Vagina (tissue), 2 donors: Measurements from ENCODE around the gene GRIK3.

Experiments
- POLR2A ChIP-seq, 2 donors: fragments of 450-650 bp; IDR thresholded peaks; one replicate each; pipeline ENCODE4 v1.6.1; 2017; ENCODE audit warnings: antibody characterized with exemption in 2 of 2, mild to moderate bottlenecking in 2 of 2, moderate library complexity in 2 of 2
- POLR2AphosphoS5 ChIP-seq, 2 donors: sonication (generic); formaldehyde crosslinking; IDR thresholded peaks; one replicate each; pipeline ENCODE4 v1.9.0; 2017; ENCODE audit warnings: antibody characterized with exemption in 2 of 2, mild to moderate bottlenecking in 2 of 2, low read depth in 1 of 2; ENCODE audit not compliant: insufficient read depth in 1 of 2
- TF ChIP-seq, protein P1 (sequence below), 3 experiments: fragments of 450-650 bp in 2 of 3; fragments of 200-600 bp in 1 of 3; sonication (generic) in 1 of 3; IDR thresholded peaks; one replicate each; pipeline ENCODE4 v1.5.1; 2017 to 2019; ENCODE audit warnings: antibody characterized with exemption in 3 of 3, mild to moderate bottlenecking in 2 of 3, moderate library complexity in 2 of 3

DNA sequence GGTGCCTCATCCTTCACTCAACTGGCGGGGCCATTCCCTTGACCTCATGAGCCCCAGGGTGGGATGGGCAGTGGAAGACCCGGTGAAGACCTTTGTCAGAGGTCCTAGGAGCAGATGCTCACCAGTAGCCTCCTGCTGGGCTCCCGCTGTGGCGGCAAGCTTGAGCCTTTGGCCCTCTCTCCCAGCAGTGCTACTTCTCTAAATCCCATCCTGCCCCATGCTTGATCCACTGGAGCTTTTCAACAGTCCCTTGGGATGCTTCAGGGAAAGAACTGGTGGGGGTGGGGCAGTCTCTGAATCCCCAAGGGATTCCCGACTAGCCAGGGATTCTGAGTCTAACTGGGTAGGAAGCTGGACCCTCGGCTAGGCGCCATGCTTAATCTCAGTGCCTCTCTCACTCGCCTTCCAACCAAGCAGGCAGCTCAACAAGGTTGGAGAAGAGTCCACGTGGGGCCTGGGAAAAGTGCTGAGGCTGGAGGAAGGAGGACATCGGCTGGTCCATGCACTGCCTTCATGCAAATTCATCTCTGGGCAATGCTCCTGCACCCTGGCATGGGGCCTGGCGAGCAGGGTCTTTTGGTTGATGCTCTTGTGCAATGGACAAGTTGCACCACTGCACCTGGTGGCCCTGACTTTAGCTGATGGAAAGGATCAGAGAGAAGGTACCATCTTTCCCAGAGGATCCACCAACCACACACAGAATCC, 190.3 kb downstream of the GRIK3 start:
- TF ChIP-seq, protein P1, sequence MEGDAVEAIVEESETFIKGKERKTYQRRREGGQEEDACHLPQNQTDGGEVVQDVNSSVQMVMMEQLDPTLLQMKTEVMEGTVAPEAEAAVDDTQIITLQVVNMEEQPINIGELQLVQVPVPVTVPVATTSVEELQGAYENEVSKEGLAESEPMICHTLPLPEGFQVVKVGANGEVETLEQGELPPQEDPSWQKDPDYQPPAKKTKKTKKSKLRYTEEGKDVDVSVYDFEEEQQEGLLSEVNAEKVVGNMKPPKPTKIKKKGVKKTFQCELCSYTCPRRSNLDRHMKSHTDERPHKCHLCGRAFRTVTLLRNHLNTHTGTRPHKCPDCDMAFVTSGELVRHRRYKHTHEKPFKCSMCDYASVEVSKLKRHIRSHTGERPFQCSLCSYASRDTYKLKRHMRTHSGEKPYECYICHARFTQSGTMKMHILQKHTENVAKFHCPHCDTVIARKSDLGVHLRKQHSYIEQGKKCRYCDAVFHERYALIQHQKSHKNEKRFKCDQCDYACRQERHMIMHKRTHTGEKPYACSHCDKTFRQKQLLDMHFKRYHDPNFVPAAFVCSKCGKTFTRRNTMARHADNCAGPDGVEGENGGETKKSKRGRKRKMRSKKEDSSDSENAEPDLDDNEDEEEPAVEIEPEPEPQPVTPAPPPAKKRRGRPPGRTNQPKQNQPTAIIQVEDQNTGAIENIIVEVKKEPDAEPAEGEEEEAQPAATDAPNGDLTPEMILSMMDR (IDR thresholded peaks at IDR 0.05), result no peak
- TF ChIP-seq POLR2A (IDR thresholded peaks at IDR 0.05), result no peak
- no peak for TF ChIP-seq POLR2AphosphoS5 (IDR thresholded peaks at IDR 0.05; ENCODE audit: insufficient read depth in 1 of 2, low read depth in 1 of 2)
